ENCODE results near the gene C3orf33.

Gene C3orf33

DNA sequence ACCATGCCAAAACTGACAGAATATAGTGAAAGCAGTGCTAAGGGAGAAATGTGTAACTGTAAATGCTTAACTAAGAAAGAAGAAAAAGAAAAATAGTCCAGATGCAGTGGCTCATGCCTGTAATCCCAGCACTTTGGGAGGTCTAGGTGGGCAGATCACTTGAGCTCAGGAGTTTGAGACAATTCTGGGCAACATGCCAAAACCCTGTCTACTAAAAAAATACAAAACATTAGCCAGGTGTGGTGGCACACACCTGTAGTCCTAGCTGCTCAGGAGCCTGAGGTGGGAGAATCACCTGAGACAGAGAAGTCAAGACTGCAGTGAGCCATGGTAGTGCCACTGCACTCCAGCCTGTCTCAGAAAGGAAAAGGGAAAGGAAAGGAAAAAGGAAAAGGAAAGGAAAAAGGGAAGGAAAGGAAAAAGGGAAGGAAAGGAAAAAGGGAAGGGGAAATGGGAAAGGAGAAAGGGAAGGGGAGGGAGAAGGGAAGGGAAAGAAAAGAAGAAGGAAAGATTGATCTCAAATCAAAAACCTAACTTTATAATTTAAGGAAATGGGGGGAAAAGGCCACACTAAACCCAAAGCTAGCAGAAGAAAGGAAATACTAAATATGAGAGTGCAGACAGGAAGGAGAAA lies 20.3 kb downstream of the C3orf33 start:
- DNase-seq (ENCODE audit: low spot score): no peak

DNA sequence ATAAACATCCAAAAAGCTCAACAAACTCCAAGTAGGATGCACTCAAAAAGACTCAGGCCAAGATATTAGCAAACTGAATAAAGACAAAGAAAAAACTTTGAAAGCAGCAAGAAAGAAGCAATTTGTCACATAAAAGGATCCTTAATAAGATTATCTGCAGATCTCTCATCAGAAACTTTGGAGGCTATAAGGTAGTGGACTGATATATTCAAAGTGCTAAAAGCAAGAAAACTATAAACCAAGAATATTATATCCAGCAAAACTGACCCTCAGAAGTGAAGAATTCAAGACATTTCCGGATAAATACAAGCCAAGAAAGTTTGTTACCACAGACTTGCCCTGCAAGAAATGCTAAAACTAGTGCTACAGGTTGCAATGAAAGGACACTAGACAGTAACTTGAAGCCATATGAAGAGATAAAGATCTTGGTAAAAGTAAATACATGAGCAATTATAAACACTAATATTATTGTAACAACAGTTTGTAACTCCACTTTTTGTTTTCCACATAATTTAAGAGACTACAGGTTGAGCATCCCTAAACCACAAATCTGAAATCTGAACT lies 23.6 kb downstream of the C3orf33 start:
- no peak for DNase-seq (ENCODE audit: low spot score)

DNA sequence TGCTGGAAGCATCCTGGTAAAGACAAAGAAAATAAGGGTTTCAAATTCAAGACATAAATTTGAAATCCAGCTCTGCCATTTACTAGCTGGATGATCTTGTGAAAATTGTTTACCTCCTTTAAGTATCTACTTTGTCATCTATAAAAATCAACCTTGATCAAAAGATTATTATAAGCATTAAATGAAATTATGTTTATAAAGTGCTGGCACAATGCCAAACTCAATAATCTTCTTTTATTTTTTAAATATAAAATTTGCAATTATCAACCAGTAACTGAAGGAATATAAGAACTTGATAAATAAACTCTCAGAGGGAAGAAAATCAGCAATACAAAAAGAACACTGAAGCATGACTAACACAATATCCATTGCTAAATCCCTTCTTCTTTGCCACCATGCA lies 25.8 kb downstream of the C3orf33 start:
- no peak for DNase-seq (ENCODE audit: low spot score)

DNA sequence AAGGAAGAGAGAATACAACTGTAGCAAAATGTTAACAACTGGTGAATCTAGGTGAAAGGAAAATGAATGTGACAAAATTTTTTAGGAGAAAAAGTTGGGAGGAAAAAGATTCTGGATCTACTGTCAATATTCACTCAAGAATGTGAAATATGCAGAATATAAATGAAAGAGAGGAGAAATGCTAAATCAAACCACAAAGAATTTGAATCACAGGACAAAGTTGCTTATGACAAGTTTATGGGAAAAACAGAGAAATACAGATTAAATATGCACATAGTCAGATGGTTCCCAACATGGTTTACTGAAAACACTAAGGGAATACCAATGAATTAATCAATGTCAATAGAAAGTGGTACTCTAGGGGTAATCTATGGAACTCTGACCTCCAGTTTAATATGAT lies 27.6 kb downstream of the C3orf33 start:
- no peak for DNase-seq (ENCODE audit: low spot score)

DNA sequence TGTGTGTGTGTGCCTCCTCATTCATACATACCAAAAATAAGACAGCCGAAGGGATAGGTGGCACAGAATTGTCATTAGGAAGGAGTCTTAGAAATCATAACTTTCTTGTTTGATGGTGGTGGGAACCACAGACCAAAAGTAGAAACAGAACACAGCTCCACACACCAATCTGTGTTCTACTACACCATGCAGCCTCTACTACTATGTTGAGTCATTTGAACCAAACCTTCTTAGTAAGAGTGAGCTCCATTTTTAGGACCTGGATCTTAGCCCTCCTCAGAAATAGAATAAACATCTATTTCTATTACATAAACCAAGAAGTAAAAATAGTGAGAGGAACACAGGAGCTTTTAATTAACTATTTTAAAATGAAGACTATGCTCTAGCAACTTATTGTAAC lies 33.3 kb downstream of the C3orf33 start:
- DNase-seq (ENCODE audit: low spot score): no peak

DNA sequence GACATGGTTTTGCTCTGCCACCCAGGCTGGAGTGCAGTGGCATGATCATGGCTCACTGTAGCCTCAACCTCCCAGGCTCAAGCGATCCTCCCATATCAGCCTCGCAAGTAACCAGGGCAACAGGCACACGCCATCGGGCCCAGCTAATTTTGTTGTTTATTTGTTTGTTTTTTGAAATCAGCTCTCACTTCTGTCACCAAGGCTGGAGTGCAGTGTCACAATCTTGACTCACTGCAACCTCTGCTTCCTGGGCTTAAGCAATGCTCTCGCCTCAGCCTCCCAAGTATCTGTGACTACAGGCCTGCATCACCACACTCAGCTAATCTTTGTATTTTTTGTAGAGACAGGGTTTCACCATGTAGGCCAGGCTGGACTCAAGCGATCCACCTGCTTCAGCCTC lies 35.0 kb downstream of the C3orf33 start:
- no peak for DNase-seq (ENCODE audit: low spot score)

DNA sequence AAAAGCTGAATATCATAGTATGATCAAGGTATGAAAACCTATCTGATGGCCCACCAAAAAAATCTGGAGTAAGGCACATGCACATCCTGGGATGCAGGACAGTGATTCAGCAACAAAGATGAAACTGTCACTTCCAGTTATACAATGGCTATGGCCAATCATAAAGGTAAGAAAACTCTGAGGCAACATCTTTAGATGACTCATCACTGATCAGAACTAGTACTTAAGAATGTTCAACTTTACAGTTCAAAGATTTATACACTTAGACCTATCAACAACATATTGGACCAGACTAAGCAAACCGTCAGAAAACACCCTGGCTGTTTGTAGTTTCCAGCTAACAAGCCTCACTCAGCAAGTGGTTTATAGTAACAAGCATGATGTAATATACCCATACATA lies 39.9 kb downstream of the C3orf33 start:
- DNase-seq (ENCODE audit: low spot score): no peak

DNA sequence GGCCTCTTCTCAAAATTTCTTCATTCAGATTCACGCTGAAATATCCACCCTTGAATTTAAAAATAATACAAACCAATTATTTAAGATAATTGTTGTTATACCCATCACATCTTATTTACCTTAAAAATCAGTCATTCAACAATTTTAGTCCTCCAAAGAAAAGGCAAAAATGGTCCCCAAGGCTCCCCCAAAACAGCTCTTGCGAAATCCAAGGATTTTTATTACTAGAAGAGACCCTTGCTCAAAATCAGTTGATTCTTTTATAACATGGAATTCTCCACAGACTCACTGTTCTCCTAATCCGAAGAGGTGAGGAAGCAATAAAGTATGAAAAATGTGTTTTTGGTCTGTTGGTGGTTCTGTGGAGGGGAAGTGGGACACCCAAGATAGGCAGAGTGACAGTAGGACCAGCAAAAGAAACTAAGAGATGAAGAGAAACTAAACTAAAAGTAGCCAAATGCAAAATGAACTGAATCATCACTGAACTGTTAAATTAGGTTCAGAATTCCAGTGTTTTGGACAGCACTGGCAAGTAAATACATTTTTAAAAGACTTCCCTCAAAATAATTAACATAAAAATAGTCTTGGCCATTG lies 42.1 kb downstream of the C3orf33 start:
- no peak for DNase-seq (ENCODE audit: low spot score)

DNA sequence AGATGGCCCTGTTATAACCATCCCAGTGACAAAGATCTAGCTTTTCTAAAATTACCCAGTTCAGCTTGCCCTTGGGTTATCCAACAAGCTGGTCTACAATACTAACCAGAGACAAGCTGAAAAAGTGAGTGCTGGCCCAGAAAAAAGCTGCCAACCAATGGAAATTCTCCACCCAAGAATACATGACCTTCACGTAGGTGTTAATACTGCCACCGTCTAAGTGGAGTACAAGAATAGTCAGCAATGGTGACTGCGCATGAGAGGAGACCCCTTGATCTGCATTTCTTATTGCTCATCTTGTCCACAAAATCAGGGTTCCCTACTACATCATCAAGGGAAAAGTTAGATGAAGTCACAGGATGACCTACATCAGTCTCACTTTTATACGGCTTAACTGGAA lies 45.4 kb downstream of the C3orf33 start:
- DNase-seq (ENCODE audit: low spot score): no peak

DNA sequence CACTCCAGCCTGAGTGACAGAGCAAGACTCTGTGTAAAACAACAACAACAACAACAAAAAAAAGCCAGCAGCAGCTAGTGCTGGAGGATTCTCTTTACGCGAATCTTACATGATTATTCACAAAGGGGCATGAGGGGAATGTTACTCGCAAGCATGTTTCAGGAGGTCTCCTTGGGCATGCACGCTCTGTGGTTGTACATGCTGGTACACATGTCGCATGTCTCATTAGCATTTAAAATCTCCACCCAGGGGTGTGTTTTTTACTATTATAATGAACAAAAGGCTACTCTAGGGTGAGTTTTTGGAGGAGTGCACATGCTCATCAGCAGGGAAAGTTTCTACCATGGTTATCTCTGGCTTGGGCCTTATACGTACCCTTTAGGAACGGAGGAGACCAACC lies 48.5 kb downstream of the C3orf33 start:
- no peak for DNase-seq (ENCODE audit: low spot score)

DNA sequence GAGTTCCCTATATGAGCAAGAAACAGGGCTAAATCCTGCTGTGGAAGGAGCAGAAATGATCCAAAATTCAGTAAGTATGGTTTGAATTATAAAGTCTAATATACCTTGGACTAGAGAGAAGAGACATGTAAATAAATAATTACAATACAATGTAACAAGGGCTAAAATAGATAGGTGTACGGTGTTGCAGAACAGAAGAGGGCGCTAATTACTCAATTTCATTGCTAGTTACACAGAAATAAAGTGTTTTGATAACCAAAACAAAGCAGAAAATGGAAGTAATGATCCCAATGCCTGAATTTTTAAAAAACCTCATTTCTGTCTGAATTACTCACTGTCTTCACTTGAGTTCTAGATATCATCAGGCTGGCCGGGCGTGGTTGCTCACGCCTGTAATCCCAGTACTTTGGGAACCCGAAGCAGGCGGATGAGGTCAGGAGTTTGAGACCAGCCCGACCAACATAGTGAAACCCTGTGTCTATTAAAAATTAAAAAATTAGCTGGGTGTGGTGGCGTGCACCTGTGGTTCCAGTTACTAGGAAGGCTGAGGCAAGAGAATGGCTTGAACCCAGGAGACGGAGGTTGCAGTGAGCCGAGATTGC lies 52.9 kb downstream of the C3orf33 start:
- no peak for DNase-seq (ENCODE audit: low spot score)

DNA sequence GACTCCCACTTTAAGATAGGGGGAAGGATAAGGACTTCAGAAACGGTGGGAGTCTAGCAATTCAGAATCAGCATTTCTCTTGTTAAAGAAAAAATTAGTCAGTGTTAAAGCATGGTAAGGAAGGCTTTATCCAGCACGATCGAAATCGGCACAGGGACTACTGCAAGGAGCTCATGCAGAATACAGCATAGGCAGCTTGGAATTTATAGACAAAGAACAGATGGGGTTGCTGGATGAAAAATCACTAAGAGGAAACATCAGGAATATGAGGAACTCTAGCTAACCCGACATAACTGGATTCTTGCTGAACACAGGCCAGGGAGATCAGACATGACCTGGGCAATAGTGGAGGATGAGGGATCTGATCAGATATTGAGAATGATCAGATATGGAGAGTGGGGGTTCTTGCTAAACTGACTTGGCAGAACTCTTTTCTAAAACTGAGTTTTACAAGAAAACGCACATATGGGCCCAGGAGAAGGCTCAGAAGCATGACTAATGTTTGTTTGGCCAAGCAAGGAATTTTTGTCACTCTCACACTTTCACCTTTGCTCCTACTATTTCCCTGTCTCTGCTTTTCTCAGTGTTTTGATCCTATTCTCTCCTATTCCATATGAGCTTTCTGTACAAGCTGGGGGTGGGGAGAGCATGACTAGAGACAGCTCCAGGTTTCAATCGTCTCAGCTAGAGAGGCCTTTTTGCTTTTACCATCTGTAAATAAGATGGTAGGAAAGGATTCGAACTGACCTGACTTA lies 57.3 kb downstream of the C3orf33 start:
- no peak for DNase-seq (ENCODE audit: low spot score)

DNA sequence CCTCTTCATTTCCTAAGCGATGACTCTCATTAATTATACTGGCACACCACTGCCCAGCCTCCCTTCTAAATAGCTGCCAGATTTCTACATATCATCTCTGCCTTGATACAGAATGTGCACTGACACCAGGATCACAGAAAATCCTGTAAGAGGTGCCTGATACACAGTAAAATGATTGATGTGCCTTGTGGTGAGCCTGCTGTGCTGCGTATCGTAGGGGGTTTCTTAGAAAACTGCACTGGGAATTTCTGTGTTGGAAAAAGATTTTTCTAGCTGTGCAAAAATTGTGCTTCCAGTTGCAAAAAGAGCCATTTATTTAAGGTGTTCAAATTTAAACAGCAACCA lies 58.2 kb downstream of the C3orf33 start:
- no peak for DNase-seq (ENCODE audit: low spot score)

DNA sequence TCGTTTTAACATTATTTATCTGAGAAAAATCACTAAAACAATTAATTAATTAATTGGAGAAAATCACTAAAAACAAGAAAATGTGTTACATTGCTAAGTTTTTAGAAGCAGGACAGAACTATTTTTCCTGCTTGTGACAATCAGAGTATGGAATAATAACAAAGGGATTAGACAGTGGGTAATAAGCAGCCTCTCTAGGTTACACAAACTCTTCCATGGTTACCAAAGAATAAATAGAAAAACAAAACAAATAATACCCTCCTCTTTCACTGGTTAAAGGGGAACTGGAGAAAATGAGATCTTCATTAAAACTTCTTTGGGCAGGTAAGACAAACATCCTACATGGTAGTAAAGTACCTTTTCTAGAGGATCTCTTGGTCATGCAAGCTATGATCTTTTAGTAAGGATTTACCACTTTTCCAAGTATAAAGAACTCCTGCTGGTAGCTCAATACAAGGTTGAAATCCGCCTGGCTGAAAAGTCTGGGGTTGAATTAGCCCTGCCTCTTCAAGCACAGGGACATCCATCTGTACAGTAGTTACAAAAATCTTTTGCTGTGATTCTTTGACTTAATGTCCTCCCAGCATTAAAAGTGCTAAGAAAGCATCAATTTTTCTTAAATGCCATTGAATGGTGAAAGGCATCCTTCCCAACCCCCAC lies 58.7 kb downstream of the C3orf33 start:
- DNase-seq (ENCODE audit: low spot score): no peak

DNA sequence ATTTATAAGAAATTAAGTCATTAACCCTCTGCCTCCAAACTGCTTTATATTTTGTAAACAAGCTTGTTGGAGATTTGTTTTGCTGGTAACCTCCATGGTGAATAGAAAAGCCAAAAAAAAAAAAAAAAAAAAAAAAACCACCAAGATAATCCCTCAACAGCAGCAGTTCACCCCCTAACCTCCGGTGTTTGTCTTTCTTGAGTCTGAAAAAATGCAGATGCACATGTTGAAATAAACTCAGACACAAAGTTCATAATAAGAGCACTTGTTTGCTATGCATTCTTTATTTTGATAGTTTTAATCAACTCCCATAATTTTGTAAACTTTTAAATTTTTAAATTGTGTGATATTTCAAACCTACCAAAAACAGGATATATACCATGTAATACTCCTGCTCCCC lies 59.4 kb downstream of the C3orf33 start:
- no peak for DNase-seq (ENCODE audit: low spot score)

DNA sequence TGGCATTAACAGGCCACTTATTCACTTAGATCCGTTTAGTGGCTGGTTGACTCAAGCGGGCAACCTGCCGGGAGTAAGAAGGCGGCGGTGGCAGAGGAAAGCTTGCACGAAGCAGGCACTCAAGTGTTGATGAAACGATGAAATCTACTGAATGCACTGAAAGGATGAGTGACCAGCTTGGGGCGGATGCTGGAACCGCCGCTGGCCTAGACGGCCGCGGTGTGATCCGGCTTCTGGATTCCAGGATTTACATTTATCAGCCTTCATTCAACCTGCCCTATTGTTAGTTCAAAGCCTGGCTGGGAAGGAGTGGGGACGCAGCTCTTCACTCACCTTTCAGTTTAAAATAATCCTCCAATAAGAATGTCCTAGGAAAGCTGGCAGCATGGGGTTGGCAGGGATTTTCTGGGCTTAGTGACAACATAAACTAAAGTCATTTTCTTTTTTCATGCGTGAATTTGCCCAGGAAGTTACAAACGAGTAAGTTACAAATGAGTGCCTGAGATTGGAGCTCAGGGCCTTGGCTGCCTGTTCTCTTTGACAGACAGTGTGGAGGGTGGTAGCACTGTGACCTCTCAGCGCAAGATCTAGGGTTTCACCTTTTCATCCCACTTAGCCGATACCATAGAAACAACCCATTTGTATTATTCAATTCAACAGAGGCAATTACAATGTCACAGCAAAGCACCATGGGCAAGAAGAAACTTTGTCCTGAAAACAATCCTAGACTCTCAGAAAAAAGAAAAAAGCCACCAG lies 60.1 kb downstream of the C3orf33 start:
- no peak for DNase-seq (ENCODE audit: low spot score)

DNA sequence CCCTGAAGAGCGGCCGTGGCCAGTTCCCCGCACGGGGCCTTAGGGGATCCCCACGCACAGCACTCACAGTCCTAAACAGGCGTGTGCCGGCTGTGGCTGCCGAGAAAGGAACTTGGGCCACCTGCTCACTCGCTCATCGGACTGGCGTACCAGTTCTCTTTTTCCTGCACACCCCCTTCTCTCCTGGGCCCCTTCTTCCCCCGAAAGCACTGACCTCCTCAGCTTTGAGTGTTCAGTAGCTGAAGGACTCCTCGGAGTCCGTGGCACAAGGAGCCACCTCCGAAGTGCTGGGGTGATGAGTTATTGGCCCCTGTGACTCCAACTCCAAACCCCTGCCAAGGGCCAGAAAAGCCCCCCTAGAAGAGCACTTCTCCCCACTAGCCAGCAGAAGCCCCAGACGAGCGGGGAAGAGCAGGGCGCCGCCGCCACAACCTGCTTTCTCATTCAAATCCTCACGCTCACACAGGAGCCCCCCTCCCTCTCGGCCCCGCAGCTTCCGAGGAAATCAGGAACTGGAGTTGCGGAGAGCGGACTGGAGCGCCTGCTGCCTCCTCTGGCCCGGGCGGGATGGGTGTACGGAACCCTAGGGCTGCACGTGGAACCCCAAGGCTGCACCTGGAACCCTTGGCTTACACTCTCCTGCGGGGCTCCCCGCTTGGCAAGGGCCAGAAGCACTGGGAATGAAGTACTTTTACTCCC lies 61.3 kb downstream of the C3orf33 start, which contains the start of gene PLCH1:
Gene PLCH1, minus strand, starts transcription at position 446 of the 699 bp plus-strand sequence. CDS start 40,847 bp downstream, outside the sequence.
- peak; percentile 71 for DNase-seq (ENCODE audit: low spot score)

DNA sequence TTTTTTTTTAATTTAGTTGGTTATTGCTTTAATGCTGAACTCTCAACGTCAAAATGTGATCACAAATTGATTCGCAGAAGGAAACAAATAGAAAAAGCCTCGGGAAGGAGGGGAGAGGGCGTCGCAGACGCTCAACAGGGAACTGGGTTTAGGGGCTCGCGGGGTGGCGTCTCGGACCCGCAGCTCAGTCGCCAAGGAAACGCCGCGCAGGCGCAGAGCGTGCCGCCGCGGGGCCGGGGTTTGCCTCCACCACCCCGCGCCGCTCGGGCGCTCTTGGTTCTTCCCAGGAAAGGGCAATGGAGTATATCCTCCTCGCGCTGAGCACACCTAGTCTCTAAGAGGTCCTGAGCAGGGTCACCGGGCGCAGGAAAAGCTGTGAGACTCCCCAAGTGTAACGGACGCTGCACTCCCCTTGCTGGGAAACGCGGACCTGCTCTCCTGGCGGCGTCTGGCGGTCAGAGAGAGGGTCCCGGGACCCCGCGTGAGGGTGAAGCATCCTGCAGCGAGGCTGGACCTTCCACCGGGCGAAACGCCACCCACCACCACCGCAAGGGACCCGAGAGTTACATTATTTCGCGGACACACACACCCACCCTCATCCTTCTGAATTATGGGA lies 62.0 kb downstream of the C3orf33 start:
- peak; percentile 79 for DNase-seq (ENCODE audit: low spot score)

DNA sequence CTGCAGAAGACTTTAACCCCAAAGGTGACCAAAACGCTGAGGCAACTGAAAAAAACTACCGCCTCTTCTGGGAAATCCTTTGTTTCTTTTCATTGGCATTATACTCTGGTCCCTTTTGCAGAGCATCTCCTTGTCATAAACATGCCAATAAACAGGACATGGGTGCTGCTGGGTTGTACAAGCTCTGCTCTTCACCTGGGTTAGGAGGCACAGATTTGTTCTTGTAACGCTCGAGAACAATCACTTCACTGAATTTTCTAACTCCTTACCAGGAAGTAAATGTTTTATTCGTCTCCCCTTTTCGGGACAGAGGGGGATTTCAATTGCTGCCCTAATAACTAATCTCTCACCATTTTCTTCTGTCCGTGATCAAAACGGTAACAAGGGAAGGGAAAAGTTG lies 62.5 kb downstream of the C3orf33 start:
- DNase-seq (ENCODE audit: low spot score): no peak

DNA sequence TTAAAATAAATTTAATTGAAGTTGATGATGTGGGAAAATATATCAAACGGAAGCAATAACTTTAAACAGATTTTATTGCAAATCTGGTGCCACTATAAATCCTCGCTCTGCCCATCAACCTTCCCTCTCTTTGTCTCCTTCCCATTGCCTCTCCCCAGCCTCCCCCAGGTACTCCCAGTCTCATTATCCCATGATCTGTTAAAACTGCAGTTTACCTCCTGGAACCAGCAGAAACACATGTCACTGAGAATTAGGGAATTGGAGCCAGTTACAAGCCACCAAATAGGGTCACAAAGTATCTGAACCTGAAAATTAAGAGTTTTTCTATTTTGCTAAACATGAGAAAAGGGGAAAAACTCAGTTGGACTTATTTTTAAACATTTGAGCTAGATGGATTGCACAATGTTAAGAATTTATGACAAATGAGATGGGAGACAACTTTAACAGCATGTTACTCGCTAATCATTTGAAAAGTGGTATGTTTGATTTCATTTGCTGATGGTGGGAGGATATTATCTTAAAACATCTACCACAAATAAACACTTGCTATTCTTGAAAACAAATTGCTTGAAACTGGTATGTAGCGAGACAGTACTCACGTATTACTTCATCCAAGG lies 63.6 kb downstream of the C3orf33 start:
- no peak for DNase-seq (ENCODE audit: low spot score)
